Lower leg skin (tissue), 4 donors: ENCODE measurements around the gene CT45A10. TPM values are rescaled to one million over a fixed set of nuclear protein-coding genes. Genes with fewer than 3 reads are reported as not detected.
"Not testable (repeated sequence)": the region's sequence is repeated elsewhere in the genome, so short reads cannot be mapped to it uniquely, and the experiment has no call there.

Experiments used
- DNase-seq, 2 donors: peaks; one replicate each; pipeline ENCODE4 v3.0.0-alpha.2; 2019; ENCODE audit warnings: low spot score in 2 of 2
- H3K4me3 ChIP-seq: fragments of 200-600 bp; sonication (generic); 2 replicates; pipeline ENCODE4 v1.5.1; 2017; ENCODE audit warnings: mild to moderate bottlenecking, low read depth; ENCODE audit not compliant: poor library complexity, severe bottlenecking
- POLR2A ChIP-seq, 2 donors: fragments of 450-650 bp; IDR thresholded peaks; one replicate each; pipeline ENCODE4 v1.6.1; 2016 to 2017; ENCODE audit warnings: antibody characterized with exemption in 2 of 2, mild to moderate bottlenecking in 1 of 2, moderate library complexity in 1 of 2
- WGBS, 2 donors: methylation state at CpG; one replicate each; pipeline ENCODE4 v1.1.5; 2018; 5-methylcytosine and 5-hydroxymethylcytosine counted together
- intact Hi-C: fragments of 100-400 bp; cut with DNase I; formaldehyde crosslinking; loops from one replicate; pipeline ENCODE4 v1.15.0; 2023; ENCODE audit warnings: low total_unique reads
- total RNA-seq, 4 donors: library from RNA; depleted of rRNA; stranded (reverse); fragments of >200 nt; gene quantifications; one replicate each; pipeline ENCODE4 v1.1.0, GENCODE V29; 2016
- TF ChIP-seq, protein P1 (sequence below), 3 donors: fragments of 450-650 bp; IDR thresholded peaks; one replicate each; pipeline ENCODE4 v1.5.1; 2016; ENCODE audit warnings: antibody characterized with exemption in 3 of 3, mild to moderate bottlenecking in 3 of 3, moderate library complexity in 2 of 3

CT45A10 gene
- total RNA-seq, 4 donors from 2014 or later: not detected

GRCh38 chrX:135910251-135910650, 17.0 kb upstream of the CT45A10 start:
- no peak for DNase-seq
- intact Hi-C loops: no loop called here
- WGBS, 2 donors: 67 to 75% methylated on average over 5 of the region's 5 CpGs
- H3K4me3 ChIP-seq: no peak overlapping the region
- no peak for TF ChIP-seq POLR2A (IDR thresholded peaks at IDR 0.05)
- TF ChIP-seq, protein P1, sequence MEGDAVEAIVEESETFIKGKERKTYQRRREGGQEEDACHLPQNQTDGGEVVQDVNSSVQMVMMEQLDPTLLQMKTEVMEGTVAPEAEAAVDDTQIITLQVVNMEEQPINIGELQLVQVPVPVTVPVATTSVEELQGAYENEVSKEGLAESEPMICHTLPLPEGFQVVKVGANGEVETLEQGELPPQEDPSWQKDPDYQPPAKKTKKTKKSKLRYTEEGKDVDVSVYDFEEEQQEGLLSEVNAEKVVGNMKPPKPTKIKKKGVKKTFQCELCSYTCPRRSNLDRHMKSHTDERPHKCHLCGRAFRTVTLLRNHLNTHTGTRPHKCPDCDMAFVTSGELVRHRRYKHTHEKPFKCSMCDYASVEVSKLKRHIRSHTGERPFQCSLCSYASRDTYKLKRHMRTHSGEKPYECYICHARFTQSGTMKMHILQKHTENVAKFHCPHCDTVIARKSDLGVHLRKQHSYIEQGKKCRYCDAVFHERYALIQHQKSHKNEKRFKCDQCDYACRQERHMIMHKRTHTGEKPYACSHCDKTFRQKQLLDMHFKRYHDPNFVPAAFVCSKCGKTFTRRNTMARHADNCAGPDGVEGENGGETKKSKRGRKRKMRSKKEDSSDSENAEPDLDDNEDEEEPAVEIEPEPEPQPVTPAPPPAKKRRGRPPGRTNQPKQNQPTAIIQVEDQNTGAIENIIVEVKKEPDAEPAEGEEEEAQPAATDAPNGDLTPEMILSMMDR (IDR thresholded peaks at IDR 0.05): no peak

DNA sequence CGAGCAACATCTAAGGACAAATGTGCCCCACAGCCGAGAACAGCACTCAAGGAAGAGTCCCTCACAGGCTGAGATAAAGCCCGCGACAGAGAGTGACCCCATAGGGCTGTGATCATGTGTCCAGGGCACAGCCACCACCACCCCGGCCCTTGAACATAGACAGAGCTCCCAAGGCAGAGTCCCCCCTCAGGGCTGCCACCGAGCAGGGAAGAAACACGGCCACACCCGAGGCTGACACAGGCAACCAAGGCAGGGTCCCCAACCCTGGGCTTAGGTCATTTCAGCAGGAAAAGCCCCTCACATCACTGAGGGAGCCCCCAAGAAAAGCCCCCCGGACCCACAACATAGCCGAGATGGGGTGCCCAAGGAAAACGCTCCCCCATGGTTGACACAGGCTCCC, 463 bp downstream of the CT45A10 start:
- TF ChIP-seq POLR2A (IDR thresholded peaks at IDR 0.05): no peak
- TF ChIP-seq, protein P1 (IDR thresholded peaks at IDR 0.05): no peak

DNA sequence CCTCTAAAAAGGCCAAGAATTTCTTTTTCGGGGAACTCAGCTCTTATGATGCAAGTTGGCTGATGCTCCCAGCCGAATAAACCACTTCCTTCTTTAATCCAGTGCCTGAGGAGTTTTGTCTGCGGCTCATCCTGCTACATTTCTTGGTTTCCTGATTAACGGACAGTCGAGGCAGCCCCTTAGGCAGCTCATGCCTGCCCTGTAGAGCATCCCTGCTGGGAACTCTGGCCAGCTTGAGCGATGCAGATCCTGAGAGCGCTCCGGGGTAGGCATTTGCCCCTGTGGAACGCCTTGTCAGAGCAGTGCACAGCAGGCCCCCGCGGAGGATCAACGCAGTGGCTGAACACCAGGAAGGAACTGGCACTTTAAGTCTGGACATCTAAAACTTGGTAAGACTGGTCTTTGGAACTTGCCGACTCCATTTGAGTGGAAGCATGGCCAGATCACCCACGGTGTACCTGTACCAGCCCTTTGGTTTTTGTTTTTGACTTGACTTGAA, 3.1 kb downstream of the CT45A10 start:
- WGBS, 2 donors: 88 to 89% methylated on average over 13 to 14 of the region's 14 CpGs
- H3K4me3 ChIP-seq: no peak overlapping the region
- intact Hi-C loops: no loop called here
- no peak for TF ChIP-seq POLR2A (IDR thresholded peaks at IDR 0.05)
- TF ChIP-seq, protein P1 (IDR thresholded peaks at IDR 0.05): no peak
- DNase-seq: no peak

More for the DNA sequence above, 463 bp downstream of the CT45A10 start:
- 94 to 95% methylated on average over 6 to 10 of the region's 11 CpGs for WGBS, 2 donors
- intact Hi-C loops: no loop called here
- no peak overlapping the region for H3K4me3 ChIP-seq
- no peak for DNase-seq

- intact Hi-C loops, DNase-seq, H3K4me3 ChIP-seq: not testable (repeated sequence)
- 88 to 90% methylated on average over 2 to 5 of the region's 15 CpGs for WGBS, 2 donors
Observed at GRCh38 chrX:135888976-135889375, 4.3 kb downstream of the CT45A10 start.

- H3K4me3 ChIP-seq, intact Hi-C loops: not testable (repeated sequence)
- WGBS, 2 donors: 88 to 89% methylated on average over 9 to 11 of the region's 18 CpGs
- peak in 1 of 2 donors; percentile 87 for DNase-seq
Observed at GRCh38 chrX:135888230-135888629, 5.0 kb downstream of the CT45A10 start.

- 51 to 56% methylated on average over 4 to 5 of the region's 5 CpGs for WGBS, 2 donors
- DNase-seq, intact Hi-C loops, H3K4me3 ChIP-seq: not testable (repeated sequence)
Observed at GRCh38 chrX:135882741-135883140, 10.5 kb downstream of the CT45A10 start.

- H3K4me3 ChIP-seq, DNase-seq, intact Hi-C loops: not testable (repeated sequence)
- WGBS, 2 donors: no CpG with 5 or more reads among the region's 17 CpGs
Observed at GRCh38 chrX:135871712-135872111, 21.5 kb downstream of the CT45A10 start, which contains the start of gene CT45A9. Gene CT45A9, minus strand, starts transcription at chrX:135871812. Its CDS starts 3,751 bp downstream, at chrX:135868061.

DNA sequence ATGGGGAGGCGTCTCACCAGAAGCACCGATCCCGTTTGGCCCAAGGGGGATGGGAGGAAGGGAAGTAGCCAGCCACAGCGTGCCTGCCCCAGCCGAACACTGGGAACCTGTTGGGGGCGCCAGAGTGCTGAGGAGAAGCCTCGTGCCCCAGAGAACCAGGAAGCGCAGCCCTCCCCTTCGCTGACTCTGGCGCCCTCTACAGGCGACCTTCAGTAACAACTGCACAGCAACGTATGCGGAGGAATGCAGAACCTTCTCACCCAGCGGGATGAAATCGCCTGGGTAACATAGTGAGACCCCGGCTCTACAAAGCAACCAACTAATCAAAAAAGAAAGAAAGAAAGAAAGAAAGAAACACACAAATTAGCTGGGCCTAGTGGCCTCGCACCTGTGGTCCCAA, 38.8 kb downstream of the CT45A10 start, which contains the start of gene CT45A8:
TSS of gene CT45A8 (minus strand) at position 101 of the 400 bp plus-strand sequence. CDS start 3,755 bp downstream, outside the sequence.
- intact Hi-C loops, DNase-seq, H3K4me3 ChIP-seq: not testable (repeated sequence)
- WGBS, 2 donors: no CpG with 5 or more reads among the region's 17 CpGs

GRCh38 chrX:135837180-135837579, 56.1 kb downstream of the CT45A10 start, which contains the start of gene CT45A7:
Gene CT45A7, minus strand, starts transcription at chrX:135837280. Its CDS starts 3,747 bp downstream, at chrX:135833533.
- H3K4me3 ChIP-seq, DNase-seq, intact Hi-C loops: not testable (repeated sequence)
- WGBS, 2 donors: no CpG with 5 or more reads among the region's 17 CpGs
